GM18867 (cell line): ENCODE measurements around the gene LSS.
"Not testable (repeated sequence)": the region's sequence is repeated elsewhere in the genome, so short reads cannot be mapped to it uniquely, and the experiment has no call there.

Source experiments
- ATAC-seq: cut with Tn5 transposase; IDR thresholded peaks from one replicate; pipeline ENCODE4 v1.9.1; 2021; ENCODE audit warnings: mild to moderate bottlenecking, moderate library complexity; ENCODE audit not compliant: unreplicated experiment

The LSS gene

GRCh38 chr21:46188226-46189212, 40.1 kb downstream of the LSS start:
- no peak for ATAC-seq

- no peak for ATAC-seq
Observed at GRCh38 chr21:46187814-46188213, 40.8 kb downstream of the LSS start.

- ATAC-seq = no peak
Observed at GRCh38 chr21:46187261-46187660, 41.3 kb downstream of the LSS start.

- no peak for ATAC-seq
Observed at GRCh38 chr21:46185716-46186115, 42.9 kb downstream of the LSS start.

- ATAC-seq = peak; percentile 66
Observed at GRCh38 chr21:46184625-46185555, 43.7 kb downstream of the LSS start.

- ATAC-seq = peak; percentile 52
Observed at GRCh38 chr21:46183910-46184624, 44.5 kb downstream of the LSS start, which contains the start of gene SPATC1L. Gene SPATC1L, minus strand, starts transcription at chr21:46184459. Its CDS starts 1,643 bp downstream, at chr21:46182816.

GRCh38 chr21:46183337-46183909, 45.2 kb downstream of the LSS start:
- not testable (repeated sequence) for ATAC-seq

- ATAC-seq = no peak
Observed at GRCh38 chr21:46182548-46183336, 45.8 kb downstream of the LSS start.

- no peak for ATAC-seq
Observed at GRCh38 chr21:46181953-46182547, 46.5 kb downstream of the LSS start.

- no peak for ATAC-seq
Observed at GRCh38 chr21:46181436-46181835, 47.1 kb downstream of the LSS start.

GRCh38 chr21:46180778-46181391, 47.7 kb downstream of the LSS start:
- no peak for ATAC-seq

- no peak for ATAC-seq
Observed at GRCh38 chr21:46180079-46180722, 48.4 kb downstream of the LSS start.

GRCh38 chr21:46179708-46180078, 48.9 kb downstream of the LSS start:
- no peak for ATAC-seq

- no peak for ATAC-seq
Observed at GRCh38 chr21:46178961-46179360, 49.6 kb downstream of the LSS start.

GRCh38 chr21:46176443-46177129, 52.0 kb downstream of the LSS start:
- ATAC-seq = not testable (repeated sequence)

GRCh38 chr21:46173573-46173972, 55.0 kb downstream of the LSS start:
- no peak for ATAC-seq

- ATAC-seq = no peak
Observed at GRCh38 chr21:46172863-46173528, 55.6 kb downstream of the LSS start.
